Measurements from ENCODE around the gene TMOD1.
"Not testable (repeated sequence)": the region's sequence is repeated elsewhere in the genome, so short reads cannot be mapped to it uniquely, and the experiment has no call there.

GRCh38 chr9:97574101-97574571 lies 72.7 kb downstream of the TMOD1 start:
- not testable (repeated sequence) for TF ChIP-seq CTCF (conservative IDR thresholded peaks at IDR 0.05 in 1 of 2, IDR thresholded peaks at IDR 0.05 in 1 of 2; ENCODE audit: low read depth in 1 of 2, low read length in 2 of 2); EZH2 (IDR thresholded peaks at IDR 0.05; ENCODE audit: low read length, missing control alignments)

All from fibroblast of lung (primary cell).